ENCODE measurements around the gene EIF3D.

DNA sequence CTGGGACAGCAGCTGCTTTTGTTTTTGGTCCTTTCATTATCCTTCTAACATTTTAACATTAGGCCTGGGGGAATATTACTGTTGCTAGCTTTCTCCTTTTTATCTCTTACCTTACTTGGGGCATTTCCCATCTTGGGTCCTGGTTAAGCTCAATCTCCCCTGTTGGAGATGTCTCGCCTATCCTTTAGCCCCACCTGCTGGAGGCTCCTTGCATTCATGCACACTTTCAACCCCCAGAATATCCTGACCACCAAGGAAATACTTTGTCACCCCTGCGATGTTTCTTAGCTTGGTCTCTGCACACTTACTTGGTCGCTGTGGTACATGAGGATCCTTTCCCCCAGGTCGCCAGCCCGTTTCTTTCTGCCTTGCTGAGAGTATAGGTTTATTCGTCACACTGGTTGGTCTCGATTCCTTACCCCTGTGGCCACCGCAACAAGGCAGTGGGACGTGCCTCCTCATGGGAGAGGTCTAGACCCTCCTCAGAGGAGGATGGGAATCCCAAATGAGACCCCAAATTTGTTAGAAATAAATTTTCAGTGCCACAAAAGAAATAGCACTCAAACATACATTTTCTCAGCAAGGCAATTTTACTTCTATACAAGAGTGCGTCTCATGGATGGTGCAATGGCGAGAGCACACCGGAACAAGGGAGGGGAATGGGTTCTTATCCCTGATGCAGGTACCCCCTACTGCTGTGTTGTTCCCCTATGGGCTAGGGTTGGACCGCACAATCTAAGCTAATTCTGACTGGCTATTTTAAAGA is 42.2 kb downstream of the EIF3D start:
- TF ChIP-seq CTCF (IDR thresholded peaks at IDR 0.05) = no peak
- TF ChIP-seq POLR2A (IDR thresholded peaks at IDR 0.05) = no peak
- no peak for TF ChIP-seq EP300 (IDR thresholded peaks at IDR 0.05)
